Esophagus muscularis mucosa (tissue), 3 donors: ENCODE data around the gene LRRC7.

Experiments used
- EP300 ChIP-seq: sonication (generic); formaldehyde crosslinking; IDR thresholded peaks from one replicate; pipeline ENCODE4 v1.6.1; 2017; ENCODE audit warnings: antibody characterized with exemption
- TF ChIP-seq, protein P1 (sequence below), 3 experiments: fragments of 200-600 bp in 2 of 3; fragments of 450-650 bp in 1 of 3; sonication (generic) in 2 of 3; IDR thresholded peaks; one replicate each; pipeline ENCODE4 v1.5.1; 2017 to 2019; ENCODE audit warnings: antibody characterized with exemption in 3 of 3, mild to moderate bottlenecking in 2 of 3, moderate library complexity in 1 of 3

DNA sequence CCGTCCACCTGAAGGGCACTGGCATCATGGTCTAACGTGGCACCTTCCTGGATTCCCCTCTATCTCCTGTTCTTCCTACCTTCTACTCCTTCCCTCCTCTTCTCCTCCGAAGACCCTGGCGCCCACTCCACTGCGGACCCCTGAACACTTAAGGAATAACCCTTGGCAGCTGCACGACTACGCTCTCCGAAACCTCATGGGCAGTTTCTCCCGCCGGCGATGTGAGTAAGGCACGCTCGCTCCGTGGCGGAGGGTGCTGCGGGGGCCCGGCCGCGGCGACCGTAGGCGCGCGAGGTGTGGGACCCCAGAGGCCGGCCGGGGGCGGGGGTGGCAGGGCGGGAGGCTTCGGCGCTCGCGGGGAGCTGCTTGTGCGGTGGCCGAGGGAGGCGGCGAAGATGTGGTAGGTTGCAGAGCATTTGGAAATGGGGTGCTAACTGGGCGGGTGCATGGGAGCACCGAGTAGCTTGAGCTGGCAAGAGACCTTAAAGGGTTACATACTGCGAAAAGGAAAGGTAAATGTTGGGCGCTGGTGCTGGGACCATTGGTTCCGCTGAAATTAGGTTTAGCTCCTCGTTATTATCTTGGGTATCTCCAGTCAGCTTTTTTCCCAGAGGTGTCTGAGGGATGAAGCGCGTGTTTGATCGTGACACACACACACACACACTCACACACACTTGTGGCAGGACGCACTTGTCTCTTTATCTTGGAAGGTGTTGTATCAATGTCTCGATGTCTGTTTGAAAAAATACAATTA lies 876 bp downstream of the LRRC7 start:
- TF ChIP-seq, protein P1, sequence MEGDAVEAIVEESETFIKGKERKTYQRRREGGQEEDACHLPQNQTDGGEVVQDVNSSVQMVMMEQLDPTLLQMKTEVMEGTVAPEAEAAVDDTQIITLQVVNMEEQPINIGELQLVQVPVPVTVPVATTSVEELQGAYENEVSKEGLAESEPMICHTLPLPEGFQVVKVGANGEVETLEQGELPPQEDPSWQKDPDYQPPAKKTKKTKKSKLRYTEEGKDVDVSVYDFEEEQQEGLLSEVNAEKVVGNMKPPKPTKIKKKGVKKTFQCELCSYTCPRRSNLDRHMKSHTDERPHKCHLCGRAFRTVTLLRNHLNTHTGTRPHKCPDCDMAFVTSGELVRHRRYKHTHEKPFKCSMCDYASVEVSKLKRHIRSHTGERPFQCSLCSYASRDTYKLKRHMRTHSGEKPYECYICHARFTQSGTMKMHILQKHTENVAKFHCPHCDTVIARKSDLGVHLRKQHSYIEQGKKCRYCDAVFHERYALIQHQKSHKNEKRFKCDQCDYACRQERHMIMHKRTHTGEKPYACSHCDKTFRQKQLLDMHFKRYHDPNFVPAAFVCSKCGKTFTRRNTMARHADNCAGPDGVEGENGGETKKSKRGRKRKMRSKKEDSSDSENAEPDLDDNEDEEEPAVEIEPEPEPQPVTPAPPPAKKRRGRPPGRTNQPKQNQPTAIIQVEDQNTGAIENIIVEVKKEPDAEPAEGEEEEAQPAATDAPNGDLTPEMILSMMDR (IDR thresholded peaks at IDR 0.05) = no peak
- no peak for TF ChIP-seq EP300
